ENCODE data around the gene ANKRD11.

Gene ANKRD11

DNA sequence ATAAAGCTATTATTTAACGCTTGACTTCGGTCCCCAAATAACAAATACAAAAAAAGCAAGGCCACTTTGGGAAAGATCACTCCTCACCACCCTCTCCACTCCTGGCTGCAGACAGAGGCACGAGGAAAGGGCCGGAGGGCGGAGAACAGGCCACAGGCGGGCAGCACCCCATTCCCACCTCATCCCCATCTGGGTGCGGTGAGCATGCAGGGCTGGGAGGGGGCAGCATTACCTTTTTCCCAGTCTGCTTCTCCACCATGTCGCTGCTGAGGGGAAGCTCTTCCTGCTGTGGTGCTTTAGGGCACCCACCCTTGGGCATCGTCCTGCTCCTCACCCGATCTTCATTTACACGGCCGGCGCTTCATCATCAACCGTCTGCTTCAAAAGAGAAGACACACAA, 173.7 kb downstream of the ANKRD11 start:
- H3K9me3 ChIP-seq (ENCODE audit: severe bottlenecking) = no peaks in the 10 kb centered on the region
- no peak for ATAC-seq (ENCODE audit: low read depth)

DNA sequence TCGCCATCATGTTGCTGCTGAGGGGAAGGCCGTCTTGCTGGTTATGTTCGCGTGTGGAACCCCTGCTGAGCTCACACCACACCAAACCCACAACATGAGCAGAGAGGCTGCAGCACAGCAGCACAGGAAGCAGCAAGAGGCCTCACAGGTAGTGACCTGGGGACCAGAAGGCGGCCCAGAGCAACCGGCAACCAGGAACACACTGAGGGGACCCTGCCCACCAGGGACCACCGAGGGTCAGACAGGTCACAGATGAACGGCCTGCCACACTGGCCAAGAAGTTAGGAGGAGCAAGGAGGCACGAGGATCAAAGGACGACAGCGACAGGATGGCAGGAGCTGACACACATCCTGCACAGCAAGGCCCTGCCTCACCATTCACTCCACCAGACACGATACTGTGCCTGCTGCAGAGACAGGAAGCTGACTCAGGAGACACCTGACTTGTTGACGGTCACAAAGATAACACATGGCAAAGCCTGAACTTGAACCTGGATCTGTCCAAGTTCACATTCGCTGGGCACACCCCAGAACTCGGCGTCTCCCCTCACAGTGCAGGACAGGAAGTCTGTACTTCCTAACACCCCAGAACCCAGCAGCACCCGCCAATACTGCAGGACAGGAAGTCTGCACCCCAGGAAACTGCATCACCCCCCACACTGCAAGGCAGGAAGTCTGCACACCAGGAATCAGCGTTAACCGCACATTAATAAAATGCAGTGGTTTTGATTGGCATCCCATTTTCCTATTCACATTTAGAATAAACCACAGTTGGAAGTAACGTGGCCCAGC, 174.4 kb downstream of the ANKRD11 start:
- Histone ChIP-seq H3K9me3 (ENCODE audit: severe bottlenecking) (no peaks in the 10 kb centered on the region), H3K27me3 (ENCODE audit: insufficient read depth, poor library complexity, severe bottlenecking) (no peaks in the 10 kb centered on the region), H3K4me1 (ENCODE audit: insufficient read depth, poor library complexity, severe bottlenecking) (peaks cover 65% of the 10 kb centered on the region), H3K27ac (ENCODE audit: poor library complexity, severe bottlenecking) (peak overlapping the region; percentile 98), H3K4me3 (ENCODE audit: severe bottlenecking) (no peak overlapping the region), H3K36me3 (ENCODE audit: low read depth) (peaks cover 39% of the 10 kb centered on the region)
- DNase-seq (ENCODE audit: low spot score) = peak; percentile 85
- no peak for TF ChIP-seq CTCF (IDR thresholded peaks at IDR 0.05; ENCODE audit: poor library complexity, severe bottlenecking)
- peak; percentile 71 for ATAC-seq (ENCODE audit: low read depth)

More for the DNA sequence above, 173.7 kb downstream of the ANKRD11 start:
- no peak for TF ChIP-seq CTCF (IDR thresholded peaks at IDR 0.05; ENCODE audit: poor library complexity, severe bottlenecking)
- H3K27ac ChIP-seq (ENCODE audit: poor library complexity, severe bottlenecking) = peak overlapping the region; percentile 98
- no peaks in the 10 kb centered on the region for H3K27me3 ChIP-seq (ENCODE audit: insufficient read depth, poor library complexity, severe bottlenecking)
- H3K36me3 ChIP-seq (ENCODE audit: low read depth) = peaks cover 32% of the 10 kb centered on the region
- H3K4me3 ChIP-seq (ENCODE audit: severe bottlenecking) = no peak overlapping the region
- no peak for DNase-seq (ENCODE audit: low spot score)
- H3K4me1 ChIP-seq (ENCODE audit: insufficient read depth, poor library complexity, severe bottlenecking) = peaks cover 69% of the 10 kb centered on the region

DNA sequence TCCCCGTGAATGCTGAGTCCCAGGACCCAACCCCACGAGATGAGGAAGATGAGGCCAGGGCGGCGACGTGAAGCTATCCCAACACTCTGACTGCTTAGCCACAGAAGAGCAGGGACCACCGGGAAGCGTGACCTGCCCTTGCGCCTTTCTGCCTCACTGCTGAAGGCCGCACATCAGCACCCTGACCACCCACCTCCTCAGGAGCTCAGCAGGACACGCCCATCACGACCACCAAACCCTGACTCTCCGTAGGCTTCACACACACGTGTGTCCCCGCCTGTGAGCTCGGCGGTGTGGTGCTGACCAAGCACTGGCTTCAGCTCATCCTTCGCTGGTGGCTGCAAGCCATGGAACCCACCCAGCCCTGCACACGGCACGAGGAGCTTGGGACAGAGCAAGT, 175.1 kb downstream of the ANKRD11 start:
- H3K27ac ChIP-seq (ENCODE audit: poor library complexity, severe bottlenecking) = peak overlapping the region; percentile 98
- no peak for TF ChIP-seq CTCF (IDR thresholded peaks at IDR 0.05; ENCODE audit: poor library complexity, severe bottlenecking)
- H3K9me3 ChIP-seq (ENCODE audit: severe bottlenecking) = no peaks in the 10 kb centered on the region
- peaks cover 46% of the 10 kb centered on the region for H3K36me3 ChIP-seq (ENCODE audit: low read depth)
- ATAC-seq (ENCODE audit: low read depth) (no peak), DNase-seq (ENCODE audit: low spot score) (no peak)
- no peak overlapping the region for H3K4me3 ChIP-seq (ENCODE audit: severe bottlenecking)
- peaks cover 57% of the 10 kb centered on the region for H3K4me1 ChIP-seq (ENCODE audit: insufficient read depth, poor library complexity, severe bottlenecking)
- H3K27me3 ChIP-seq (ENCODE audit: insufficient read depth, poor library complexity, severe bottlenecking) = no peaks in the 10 kb centered on the region

DNA sequence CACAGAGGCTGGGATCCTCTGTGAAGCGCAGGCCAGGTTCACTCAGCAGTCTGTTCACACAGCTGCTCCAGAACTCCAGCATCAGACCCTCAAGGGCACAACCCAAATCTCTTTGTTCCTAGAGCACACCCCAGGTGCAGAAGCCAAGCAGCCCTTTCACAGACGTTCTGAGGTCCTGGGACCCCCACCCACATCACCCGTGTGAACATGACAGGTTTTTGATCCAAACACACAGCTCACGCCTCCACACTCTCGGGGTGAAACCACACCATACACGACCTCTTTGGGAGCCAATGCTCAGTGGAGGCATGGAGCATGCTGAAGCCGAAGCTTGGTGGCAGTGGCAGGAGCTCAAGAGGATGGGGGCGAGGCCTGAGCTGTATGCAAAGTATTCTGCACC, 175.5 kb downstream of the ANKRD11 start:
- no peaks in the 10 kb centered on the region for H3K9me3 ChIP-seq (ENCODE audit: severe bottlenecking)
- peaks cover 53% of the 10 kb centered on the region for H3K4me1 ChIP-seq (ENCODE audit: insufficient read depth, poor library complexity, severe bottlenecking)
- ATAC-seq (ENCODE audit: low read depth) (no peak), DNase-seq (ENCODE audit: low spot score) (no peak)
- no peak overlapping the region for H3K4me3 ChIP-seq (ENCODE audit: severe bottlenecking)
- H3K36me3 ChIP-seq (ENCODE audit: low read depth) = peaks cover 50% of the 10 kb centered on the region
- H3K27ac ChIP-seq (ENCODE audit: poor library complexity, severe bottlenecking) = peak overlapping the region; percentile 98
- TF ChIP-seq CTCF (IDR thresholded peaks at IDR 0.05; ENCODE audit: poor library complexity, severe bottlenecking) = no peak
- no peaks in the 10 kb centered on the region for H3K27me3 ChIP-seq (ENCODE audit: insufficient read depth, poor library complexity, severe bottlenecking)

DNA sequence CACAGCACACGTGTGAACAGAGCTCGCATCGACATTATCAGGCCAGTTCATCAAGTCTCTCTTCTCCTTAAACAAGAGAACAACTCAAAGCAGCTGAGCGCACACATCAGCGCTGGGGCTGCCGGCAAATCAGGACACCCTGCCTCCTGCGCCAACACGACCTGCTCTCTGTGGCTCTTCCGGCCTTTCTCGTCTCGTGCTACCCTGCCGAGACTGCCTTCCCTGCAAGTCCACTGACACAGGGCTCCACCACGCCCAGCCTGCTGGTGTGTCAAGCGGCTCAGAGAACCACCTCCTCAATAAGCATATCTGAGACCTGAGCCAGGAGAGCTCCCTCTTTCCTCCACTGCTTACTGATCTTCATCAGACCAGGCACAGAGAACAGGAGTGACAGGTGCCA, 176.0 kb downstream of the ANKRD11 start:
- DNase-seq (ENCODE audit: low spot score) (no peak), ATAC-seq (ENCODE audit: low read depth) (no peak)
- no peaks in the 10 kb centered on the region for H3K9me3 ChIP-seq (ENCODE audit: severe bottlenecking)
- no peak overlapping the region for H3K4me3 ChIP-seq (ENCODE audit: severe bottlenecking)
- H3K27me3 ChIP-seq (ENCODE audit: insufficient read depth, poor library complexity, severe bottlenecking) = no peaks in the 10 kb centered on the region
- H3K4me1 ChIP-seq (ENCODE audit: insufficient read depth, poor library complexity, severe bottlenecking) = peaks cover 48% of the 10 kb centered on the region
- peaks cover 55% of the 10 kb centered on the region for H3K36me3 ChIP-seq (ENCODE audit: low read depth)
- no peak for TF ChIP-seq CTCF (IDR thresholded peaks at IDR 0.05; ENCODE audit: poor library complexity, severe bottlenecking)
- H3K27ac ChIP-seq (ENCODE audit: poor library complexity, severe bottlenecking) = peak overlapping the region; percentile 98
